PC-9 (cell line): ENCODE results near the gene RAB7B. TPM values are rescaled to one million over a fixed set of nuclear protein-coding genes. Genes with fewer than 3 reads are reported as not detected.

Experiments used
- BruUV-seq: library from RNA; stranded (reverse); fragments of 400-500 nt; replicated peaks from 2 replicates; lab custom pipeline; 2021; lab: Mats Ljungman, UMichigan
- CTCF ChIA-PET: fragments of 300-600 bp; sonication (Branson Sonifier 250); formaldehyde crosslinking; loops from one replicate; lab custom pipeline; 2022; ENCODE audit warnings: antibody characterized with exemption; lab: Charles Lee
- POLR2A ChIA-PET: fragments of 300-600 bp; sonication (Branson Sonifier 250); formaldehyde crosslinking; loops from one replicate; lab custom pipeline; 2022; ENCODE audit warnings: antibody characterized with exemption; ENCODE audit not compliant: unreplicated experiment; lab: Charles Lee
- DNase-seq, 2 experiments: peaks; one replicate each; pipeline versions ENCODE4 v3.0.0 to v3.0.0-alpha.2; 2015 to 2022; ENCODE audit warnings: mixed read lengths in 1 of 2
- H2AFZ ChIP-seq: fragments of 200-600 bp; sonication (generic); 2 replicates; pipeline ENCODE4 v1.8.1; 2017; ENCODE audit warnings: antibody characterized with exemption
- H3F3A ChIP-seq: fragments of 200-600 bp; sonication (generic); 2 replicates; pipeline ENCODE4 v1.8.1; 2017; ENCODE audit warnings: antibody characterized with exemption, mild to moderate bottlenecking, low read depth; ENCODE audit not compliant: insufficient read depth
- H3K27ac ChIP-seq: fragments of 200-600 bp; sonication (generic); 2 replicates; pipeline ENCODE4 v1.6.1; 2016; ENCODE audit warnings: mixed run types
- H3K27me3 ChIP-seq: fragments of 200-600 bp; sonication (generic); 2 replicates; pipeline ENCODE4 v1.6.1; 2016; ENCODE audit warnings: low read depth, mixed run types; ENCODE audit not compliant: insufficient read depth
- H3K36me3 ChIP-seq: fragments of 200-600 bp; sonication (generic); 2 replicates; pipeline ENCODE4 v1.6.1; 2016; ENCODE audit warnings: low read depth, mixed run types
- H3K4me1 ChIP-seq: fragments of 200-600 bp; sonication (generic); replicated peaks from 2 replicates; pipeline ENCODE4 v1.6.1; 2016; ENCODE audit warnings: mixed run types; ENCODE audit not compliant: insufficient read depth
- H3K4me2 ChIP-seq: fragments of 200-600 bp; sonication (generic); 2 replicates; pipeline ENCODE4 v1.6.1; 2017; ENCODE audit warnings: mixed run types
- H3K4me3 ChIP-seq: fragments of 200-600 bp; sonication (generic); 2 replicates; pipeline ENCODE4 v1.6.1; 2016; ENCODE audit warnings: mixed run types
- H3K79me2 ChIP-seq: fragments of 200-600 bp; sonication (generic); 2 replicates; pipeline ENCODE4 v1.6.1; 2017; ENCODE audit warnings: low read depth, mixed run types
- H3K9me2 ChIP-seq: fragments of 200-600 bp; sonication (generic); 2 replicates; pipeline ENCODE4 v1.8.1; 2017; ENCODE audit warnings: mild to moderate bottlenecking; ENCODE audit not compliant: insufficient read depth
- H3K9me3 ChIP-seq: fragments of 200-600 bp; sonication (generic); 2 replicates; pipeline ENCODE4 v1.8.1; 2016; ENCODE audit warnings: low read depth; ENCODE audit not compliant: insufficient read depth
- H4K20me1 ChIP-seq: fragments of 200-600 bp; sonication (generic); 2 replicates; pipeline ENCODE4 v1.8.1; 2017; ENCODE audit not compliant: insufficient read depth
- CTCF ChIP-seq: fragments of 200-600 bp; sonication (generic); conservative IDR thresholded peaks from 2 replicates; pipeline ENCODE4 v1.6.1; 2017; ENCODE audit warnings: mixed run types, antibody characterized with exemption, mild to moderate bottlenecking, moderate library complexity
- EZH2 ChIP-seq: fragments of 200-600 bp; sonication (generic); IDR thresholded peaks from 2 replicates; pipeline ENCODE4 v1.8.0; 2017; ENCODE audit warnings: antibody characterized with exemption, low read depth
- intact Hi-C: fragments of 100-400 bp; cut with micrococcal nuclease; formaldehyde crosslinking; loops from one replicate; pipeline ENCODE4 v1.10.0; 2022; ENCODE audit not compliant: unreplicated experiment
- total RNA-seq: library from RNA; stranded (reverse); gene quantifications from 2 replicates; pipeline ENCODE4 v1.2.3, GENCODE V29; 2021

RAB7B gene
- total RNA-seq, 1 experiment from 2014 or later = not detected

- Histone ChIP-seq H4K20me1 (no peaks in the 10 kb centered on the region), H3K79me2 (no peaks in the 10 kb centered on the region), H3F3A (no peaks in the 10 kb centered on the region; the same call in 1 of the 2 replicates), H3K4me1 (peaks cover 11% of the 10 kb centered on the region), H3K27ac (no peak overlapping the region), H3K9me2 (no peaks in the 10 kb centered on the region), H3K4me3 (no peak overlapping the region), H2AFZ (no peak overlapping the region), H3K36me3 (no peaks in the 10 kb centered on the region), H3K27me3 (no peaks in the 10 kb centered on the region), H3K4me2 (no peak overlapping the region), H3K9me3 (no peaks in the 10 kb centered on the region)
- CTCF ChIA-PET = interaction anchor here (0.6 kb wide), 1 partner anchor 28 kb away, joined by 5 read pairs; no protein-coding TSS in a partner anchor
- TF ChIP-seq CTCF (no peak), EZH2 (no peak)
- intact Hi-C loops = no loop called here
- POLR2A ChIA-PET = no interaction called here
- DNase-seq = no peak
- BruUV-seq = no TSS peak
These were observed 44.1 kb upstream of the RAB7B start for GRCh38 chr1:206047271-206047670.

- POLR2A ChIA-PET = no interaction called here
- Histone ChIP-seq H2AFZ (no peak overlapping the region), H3K9me2 (no peaks in the 10 kb centered on the region), H3K4me2 (no peak overlapping the region), H3K27ac (no peak overlapping the region), H3K4me3 (no peak overlapping the region), H3K27me3 (no peaks in the 10 kb centered on the region), H3K36me3 (no peaks in the 10 kb centered on the region), H3K4me1 (no peaks in the 10 kb centered on the region), H3F3A (no peaks in the 10 kb centered on the region), H3K9me3 (no peaks in the 10 kb centered on the region), H4K20me1 (no peaks in the 10 kb centered on the region), H3K79me2 (no peaks in the 10 kb centered on the region)
- CTCF ChIA-PET = no interaction called here
- BruUV-seq = no TSS peak
- intact Hi-C loops = no loop called here
- no peak for TF ChIP-seq CTCF
- no peak for TF ChIP-seq EZH2
- DNase-seq = no peak
These were observed 38.4 kb upstream of the RAB7B start for GRCh38 chr1:206041640-206042039.

GRCh38 chr1:206040328-206040727, 37.1 kb upstream of the RAB7B start:
- DNase-seq = no peak
- Histone ChIP-seq H2AFZ (no peak overlapping the region), H3K9me3 (no peaks in the 10 kb centered on the region), H3K4me3 (no peak overlapping the region), H3K4me1 (no peaks in the 10 kb centered on the region), H3K4me2 (no peak overlapping the region), H3F3A (no peaks in the 10 kb centered on the region), H3K27ac (no peak overlapping the region), H3K9me2 (no peaks in the 10 kb centered on the region), H3K36me3 (no peaks in the 10 kb centered on the region), H4K20me1 (no peaks in the 10 kb centered on the region), H3K27me3 (no peaks in the 10 kb centered on the region), H3K79me2 (no peaks in the 10 kb centered on the region)
- ChIA-PET CTCF (no interaction called here), POLR2A (interaction anchor here (0.7 kb wide), 1 partner anchor 71 kb away, joined by 3 read pairs; no protein-coding TSS in a partner anchor)
- no TSS peak for BruUV-seq
- intact Hi-C loops = no loop called here
- TF ChIP-seq EZH2 (no peak), CTCF (no peak)
